ENCODE measurements around the gene C5orf63.

- no peak for TF ChIP-seq CTCF (IDR thresholded peaks at IDR 0.05)
- no peak for TF ChIP-seq POLR2A (IDR thresholded peaks at IDR 0.05)
Measured at GRCh38 chr5:127053049-127053448, 20.3 kb downstream of the C5orf63 start.
